ENCODE results near the gene SYS1.
A peak's percentile ranks its signal among the peaks of the same experiment; 100 is the strongest.

Gene SYS1

GRCh38 chr20:45378191-45378590 lies 15.2 kb downstream of the SYS1 start, which contains the start of gene TP53TG5:
Gene TP53TG5 (minus strand): TSS chr20:45378325. CDS start chr20:45378236, 89 bp downstream.
- peak in 41 of 56 donors; percentile 9 to 78 (median 46) for DNase-seq

DNA sequence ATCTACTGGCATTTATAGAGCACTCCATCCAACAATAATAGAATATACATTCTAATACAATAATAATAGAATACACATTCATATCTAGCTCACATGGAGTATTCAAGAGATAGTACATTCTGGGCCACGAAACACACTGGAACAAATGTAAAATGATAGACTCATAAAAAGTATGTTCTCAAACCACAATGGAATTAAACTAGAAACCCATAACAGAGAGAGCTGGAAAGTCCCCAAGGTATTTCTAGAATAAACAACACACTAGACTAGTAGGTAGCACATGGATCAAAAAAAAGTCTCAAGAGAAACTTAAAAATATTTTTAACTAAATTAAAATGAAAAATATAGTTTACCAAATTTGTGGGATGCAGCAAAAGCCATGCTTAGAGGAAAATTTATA lies 24.3 kb downstream of the SYS1 start:
- DNase-seq, result no peak

DNA sequence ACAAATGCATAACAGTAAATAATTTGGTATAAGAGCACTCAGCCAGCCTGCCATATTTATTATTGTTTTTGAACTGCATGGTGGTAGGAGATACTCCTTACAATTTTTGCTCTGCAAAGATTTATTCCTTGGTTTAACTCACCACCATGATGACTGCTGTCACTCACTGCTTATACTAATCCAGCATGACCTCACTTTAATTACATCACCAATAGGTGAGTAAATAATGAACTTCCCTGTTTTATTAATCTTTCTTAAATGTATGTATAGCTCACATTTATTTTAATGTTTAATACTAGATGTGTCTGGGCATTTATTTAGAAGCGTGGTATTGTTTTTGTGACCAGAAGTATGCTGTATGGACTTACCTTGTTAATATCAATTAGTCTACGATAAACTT lies 28.0 kb downstream of the SYS1 start:
- DNase-seq, result no peak

DNA sequence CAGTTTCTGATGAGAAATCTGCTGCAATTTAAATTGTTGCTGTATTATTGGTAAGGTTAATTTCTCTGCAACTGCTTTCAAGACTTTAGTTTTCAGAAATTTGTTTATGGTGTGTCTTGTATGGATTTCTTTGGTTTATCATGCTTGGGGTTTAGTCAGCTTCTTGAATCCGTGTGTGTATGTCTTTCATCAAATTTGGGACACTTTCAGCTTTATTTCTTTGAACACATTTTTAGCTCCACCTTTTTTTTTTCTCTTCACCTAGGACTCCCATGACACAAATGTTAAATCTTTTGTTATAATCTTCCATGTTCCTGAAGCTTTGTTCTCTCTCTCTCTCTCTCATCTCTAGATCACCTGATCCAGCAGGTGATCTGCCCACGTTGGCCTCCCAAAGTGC lies 28.6 kb downstream of the SYS1 start:
- no peak for DNase-seq

DNA sequence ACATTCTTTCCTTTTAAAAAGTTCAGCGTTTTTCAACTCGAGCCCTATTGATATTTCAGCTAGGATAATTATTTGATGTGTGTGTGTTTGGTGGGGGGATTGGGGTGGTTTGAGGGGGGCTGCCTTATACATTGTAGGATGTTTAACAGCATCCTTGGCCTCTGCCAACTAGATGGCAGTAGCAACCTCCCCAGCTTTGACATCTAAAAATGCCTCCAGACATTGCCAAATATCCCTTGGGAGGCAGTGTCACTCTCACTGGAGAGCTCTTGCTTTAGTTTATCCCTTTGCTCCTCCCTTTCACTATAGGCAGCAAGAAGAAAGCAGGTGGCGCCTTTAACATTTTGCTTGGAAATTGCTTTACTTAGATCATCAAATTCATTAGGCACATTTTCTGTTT lies 29.8 kb downstream of the SYS1 start:
- DNase-seq, result peak in 15 of 56 donors; percentile 12 to 64 (median 23)

DNA sequence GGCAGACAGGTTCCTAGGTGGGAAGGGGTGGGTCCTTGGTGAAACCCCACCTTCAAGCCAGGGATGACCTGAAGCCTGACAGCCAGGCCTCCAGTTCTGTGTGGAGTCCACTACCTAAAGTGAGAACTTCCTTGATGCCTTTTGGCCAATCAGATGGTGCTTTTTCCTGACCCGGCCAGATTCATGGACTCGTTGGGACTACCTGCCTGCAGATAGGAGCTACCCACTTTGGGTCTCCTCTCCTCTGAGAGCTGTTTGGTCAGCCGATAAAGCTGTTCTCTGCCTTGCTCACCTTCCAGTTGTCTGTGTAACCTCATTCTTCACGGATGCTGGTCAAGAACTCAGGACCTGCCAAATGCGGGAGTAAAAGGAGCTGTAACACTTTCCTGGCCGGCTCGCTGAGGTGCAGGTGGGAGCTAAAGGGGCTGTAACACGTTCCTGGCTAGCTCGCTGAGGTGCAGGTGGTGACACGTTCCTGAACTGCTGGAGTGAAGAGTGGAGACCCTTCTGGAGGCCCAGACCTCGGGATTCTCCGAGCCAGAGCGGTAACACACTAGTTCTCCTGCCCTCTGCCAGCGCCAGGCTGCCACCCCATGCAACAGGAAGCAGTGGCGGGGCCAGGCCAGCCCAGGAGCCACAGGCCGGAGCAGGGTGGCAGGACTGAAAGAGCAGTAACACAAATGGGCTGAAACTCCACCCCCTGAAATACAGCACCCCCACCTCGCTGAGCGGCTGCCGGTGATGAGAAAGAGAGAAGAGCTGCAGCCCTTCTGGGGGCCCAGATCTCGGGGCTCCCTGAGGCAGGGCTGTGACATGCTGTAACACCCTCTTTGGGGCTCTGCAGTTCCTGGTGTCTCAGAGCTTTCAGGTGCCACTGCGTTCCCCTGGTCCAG lies 31.5 kb downstream of the SYS1 start:
- DNase-seq, result no peak

- DNase-seq, result no peak
Measured at GRCh38 chr20:45395114-45395415, 32.1 kb downstream of the SYS1 start.

DNA sequence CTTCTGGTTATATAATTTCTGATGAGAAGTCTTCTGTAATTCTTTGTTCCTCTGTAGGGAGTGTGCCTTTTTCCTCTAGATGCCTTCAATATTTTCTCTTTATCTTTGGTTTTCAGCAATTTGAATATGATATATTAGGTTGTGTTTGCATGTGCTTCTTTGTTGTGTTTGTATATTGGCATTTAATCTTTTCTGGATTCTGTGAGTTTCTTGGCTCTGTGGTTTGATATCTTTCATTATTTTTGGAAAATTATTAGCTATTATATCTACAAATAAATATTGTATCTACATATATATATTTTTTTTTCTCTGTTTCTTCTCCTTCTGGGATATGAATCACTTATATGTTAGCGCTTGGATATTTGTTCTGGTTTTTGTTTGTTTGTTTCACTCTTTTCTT lies 36.1 kb downstream of the SYS1 start:
- no peak for DNase-seq

- no peak for DNase-seq
Measured at GRCh38 chr20:45400346-45401031, 37.5 kb downstream of the SYS1 start.

DNA sequence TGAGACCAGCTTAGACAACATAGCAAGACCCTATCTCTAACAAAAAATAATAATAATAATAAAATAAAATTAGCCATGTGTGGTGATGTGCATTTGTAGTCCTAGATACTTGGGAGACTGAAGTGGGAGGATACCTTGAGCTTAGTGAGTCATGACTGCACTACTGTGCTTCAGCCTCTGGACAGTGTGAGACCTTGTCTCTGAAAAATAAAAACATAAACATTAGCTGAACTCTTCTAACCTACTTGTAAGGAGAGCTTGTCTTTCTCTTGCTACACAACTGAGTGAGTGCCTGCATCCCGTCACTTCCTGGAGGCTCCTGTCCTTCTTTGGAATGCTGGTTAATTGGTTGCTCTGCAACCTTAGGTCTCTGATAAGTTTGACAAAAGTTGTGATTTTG lies 40.0 kb downstream of the SYS1 start:
- no peak for DNase-seq

DNA sequence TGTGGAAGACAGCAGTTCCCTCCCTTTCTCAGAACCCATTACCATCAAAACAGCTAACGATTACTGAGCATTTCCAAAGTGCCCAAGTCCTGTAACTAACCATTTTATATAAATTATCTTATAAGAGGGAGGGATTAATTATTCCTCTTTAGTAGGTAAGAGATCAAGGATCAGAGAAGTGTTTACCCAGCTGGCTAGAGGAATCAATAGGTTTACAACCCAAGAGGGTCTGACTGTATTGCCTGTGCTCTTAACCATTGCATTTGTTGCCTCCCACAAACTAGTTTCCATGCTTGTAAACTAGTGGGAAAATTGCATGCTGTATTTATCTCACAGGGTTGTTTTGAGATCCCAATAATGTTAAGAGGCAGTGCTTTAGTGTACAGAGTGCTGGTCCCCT lies 41.5 kb downstream of the SYS1 start:
- DNase-seq, result no peak

DNA sequence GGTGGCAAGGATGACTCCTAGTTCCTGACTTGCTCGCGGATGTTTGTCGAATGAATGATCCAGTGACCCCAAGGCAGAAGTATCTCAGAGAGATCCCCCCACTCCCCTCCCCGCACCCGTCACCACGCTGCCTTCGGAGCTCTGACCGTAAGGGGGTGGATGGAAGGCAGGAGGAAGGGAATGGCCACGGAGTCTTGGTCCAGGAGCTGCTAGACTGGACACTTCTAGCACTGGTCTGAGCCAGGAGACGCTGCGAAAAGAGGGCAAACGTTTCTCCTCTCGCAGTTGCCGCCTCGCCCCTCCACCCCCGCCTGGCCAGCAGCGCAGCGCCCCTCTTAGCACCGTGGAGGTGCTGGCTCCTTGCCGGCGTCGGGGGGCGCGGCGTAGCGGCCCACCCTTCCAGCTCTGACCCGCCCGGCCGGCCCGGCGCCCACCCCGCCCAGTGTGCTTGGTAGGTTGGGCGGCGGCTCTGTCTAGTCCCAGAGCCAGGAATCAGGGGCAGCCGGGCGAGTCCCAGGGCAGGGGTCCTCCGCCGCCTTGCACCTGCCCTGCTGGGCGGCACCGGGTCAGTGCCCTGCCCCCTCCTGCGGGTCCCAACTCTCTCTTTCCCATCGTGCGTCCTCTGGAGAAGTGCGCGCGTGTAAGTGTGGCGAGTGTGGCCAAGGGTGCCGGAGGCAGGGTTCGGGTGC lies 42.8 kb downstream of the SYS1 start:
- peak in 9 of 56 donors; percentile 27 to 71 (median 40) for DNase-seq

DNA sequence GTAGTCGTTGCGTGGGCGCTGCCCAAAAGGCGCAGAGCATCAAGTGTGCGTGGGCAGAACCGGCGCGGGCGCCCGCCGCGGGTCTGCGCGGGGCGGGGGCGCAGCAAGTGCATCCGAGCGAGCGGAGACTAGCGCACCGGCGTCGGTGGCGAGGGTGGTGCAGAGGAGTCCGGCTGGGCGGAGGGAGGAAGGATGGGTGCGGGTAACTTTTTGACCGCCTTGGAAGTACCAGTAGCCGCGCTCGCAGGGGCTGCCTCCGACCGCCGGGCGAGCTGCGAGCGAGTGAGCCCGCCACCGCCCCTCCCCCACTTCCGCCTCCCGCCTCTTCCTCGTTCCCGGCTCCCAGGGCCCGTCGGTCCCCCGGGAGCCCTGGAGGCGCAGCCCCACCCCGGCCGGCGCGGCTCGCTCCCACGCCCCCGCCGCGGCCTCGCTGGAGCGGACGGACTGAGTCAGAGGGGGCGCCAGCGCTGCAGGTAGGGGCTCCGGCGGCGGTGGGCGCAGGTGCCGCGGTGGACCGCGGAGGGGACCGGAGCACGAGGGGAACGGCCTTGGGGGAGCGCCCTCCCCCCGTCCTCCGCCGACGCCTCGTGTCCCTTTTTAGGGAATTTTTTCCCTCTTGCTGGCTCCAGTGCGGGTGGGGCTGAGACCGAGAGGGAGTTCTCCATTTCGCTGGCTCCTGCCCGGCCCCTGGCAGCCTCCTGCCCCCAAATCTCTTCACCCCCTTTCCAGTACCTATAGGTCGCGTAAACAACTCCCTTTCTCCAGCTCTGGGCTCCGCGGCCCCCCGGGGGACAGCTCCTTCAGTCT lies 43.5 kb downstream of the SYS1 start:
- DNase-seq, result peak in 46 of 56 donors; percentile 22 to 81 (median 65)

- peak in 42 of 56 donors; percentile 19 to 76 (median 57) for DNase-seq
Measured at GRCh38 chr20:45407067-45407745, 44.2 kb downstream of the SYS1 start.

DNA sequence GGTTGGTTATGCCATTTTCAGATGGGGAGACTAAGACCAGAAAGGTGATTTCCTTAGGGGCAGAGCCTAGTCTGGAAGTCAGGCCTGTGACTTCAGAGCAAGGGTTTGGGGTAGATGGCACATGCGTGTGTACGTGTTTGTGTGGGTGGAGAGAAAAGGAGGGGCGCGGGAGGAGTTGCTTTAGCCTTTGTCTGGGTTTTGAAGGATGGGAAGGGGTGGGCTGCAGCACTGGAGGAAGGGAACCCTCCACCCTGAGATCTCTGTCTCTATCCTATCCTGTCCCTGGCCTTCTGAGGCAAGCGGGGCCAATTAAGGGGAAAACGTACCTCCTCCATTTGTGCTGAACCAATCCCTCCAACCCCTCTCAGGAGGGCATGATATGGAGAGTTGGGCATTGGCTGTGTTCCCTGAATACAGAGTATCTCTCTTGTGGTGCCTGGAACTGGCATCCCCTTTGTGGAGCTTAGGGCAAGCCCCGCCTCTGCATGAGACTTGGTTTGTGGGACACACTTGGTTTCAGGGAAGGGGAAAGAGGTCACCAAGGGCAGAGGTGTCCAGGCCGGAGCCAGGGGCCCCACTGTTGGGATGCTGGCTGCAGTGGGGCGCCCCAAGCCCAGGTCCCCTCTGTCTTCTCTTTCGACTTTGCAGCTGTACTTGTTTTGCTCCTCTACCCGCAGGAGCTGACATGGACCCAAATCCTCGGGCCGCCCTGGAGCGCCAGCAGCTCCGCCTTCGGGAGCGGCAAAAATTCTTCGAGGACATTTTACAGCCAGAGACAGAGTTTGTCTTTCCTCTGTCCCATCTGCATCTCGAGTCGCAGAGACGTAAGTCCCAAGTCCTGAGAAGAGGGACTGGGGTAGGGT lies 45.1 kb downstream of the SYS1 start, which contains the start of gene DBNDD2:
DBNDD2 (plus strand) TSS at position 507 of the 863 bp plus-strand sequence; CDS start at position 686, 179 bp downstream.
- DNase-seq, result peak in 52 of 56 donors; percentile 15 to 95 (median 85)

- DNase-seq, result peak in 19 of 56 donors; percentile 13 to 60 (median 35)
Measured at GRCh38 chr20:45408646-45409213, 45.8 kb downstream of the SYS1 start.

GRCh38 chr20:45409521-45410272 lies 46.7 kb downstream of the SYS1 start:
- DNase-seq, result no peak

DNA sequence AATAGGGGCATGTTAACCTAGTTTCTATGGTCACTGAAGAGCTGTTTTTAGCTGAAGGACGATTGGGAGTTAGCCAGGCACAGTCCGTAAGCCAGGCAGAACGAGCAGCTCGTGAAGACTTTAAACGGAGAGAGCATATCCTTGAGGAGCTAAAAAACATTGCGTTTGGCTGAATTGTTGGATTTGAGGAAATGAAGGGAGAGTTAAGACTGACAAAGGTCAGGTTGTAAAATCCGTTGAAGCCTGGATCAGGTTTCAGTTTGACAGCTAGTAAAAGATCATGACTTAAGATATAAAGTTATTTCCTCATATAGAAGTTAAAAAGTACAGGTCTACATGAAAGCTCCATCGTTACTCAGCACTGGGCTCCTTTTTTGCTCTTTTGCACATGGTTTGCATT lies 47.9 kb downstream of the SYS1 start:
- no peak for DNase-seq

Measured in nucleus accumbens (tissue), 56 donors.